Activated B cell treated with CpG ODN at 0.5 μM for 24 hours (primary cell): Measurements from ENCODE around the gene SHISA9. TPM values are rescaled to one million over a fixed set of nuclear protein-coding genes. Genes with fewer than 3 reads are reported as not detected.

Experiments
- ATAC-seq: fragments of 200-7000 bp; cut with Tn5 transposase; one replicate; pipeline ENCODE4 v1.10.0; 2021; ENCODE audit warnings: low read depth, mild to moderate bottlenecking, moderate library complexity
- CTCF ChIA-PET: fragments of 350-600 bp; sonication (Branson Sonifier 250); formaldehyde crosslinking; loops from one replicate; lab custom pipeline; 2021; ENCODE audit warnings: antibody characterized with exemption; lab: Charles Lee
- POLR2A ChIA-PET: fragments of 350-600 bp; sonication (Branson Sonifier 250); formaldehyde crosslinking; loops from one replicate; lab custom pipeline; 2021; ENCODE audit warnings: antibody characterized with exemption; lab: Charles Lee
- DNase-seq: peaks from one replicate; pipeline ENCODE4 v3.0.0; 2022
- H3K27ac Mint-ChIP-seq: one replicate; pipeline ENCODE4 v1.8.0; 2020; ENCODE audit warnings: mixed read lengths
- H3K27me3 Mint-ChIP-seq: one replicate; pipeline ENCODE4 v1.8.0; 2021; ENCODE audit warnings: mixed read lengths
- H3K36me3 Mint-ChIP-seq: one replicate; pipeline ENCODE4 v1.8.0; 2021; ENCODE audit warnings: low read depth, mixed read lengths
- H3K4me1 Mint-ChIP-seq: one replicate; pipeline ENCODE4 v1.8.0; 2021; ENCODE audit warnings: mixed read lengths
- H3K4me3 Mint-ChIP-seq: one replicate; pipeline ENCODE4 v1.8.0; 2020; ENCODE audit warnings: mild to moderate bottlenecking, mixed read lengths
- H3K9me3 Mint-ChIP-seq: one replicate; pipeline ENCODE4 v1.8.0; 2020; ENCODE audit warnings: mixed read lengths
- CTCF ChIP-seq: fragments of 200-600 bp; IDR thresholded peaks from one replicate; pipeline ENCODE4 v1.8.0; 2022; ENCODE audit warnings: antibody characterized with exemption, mild to moderate bottlenecking
- intact Hi-C: fragments of 100-400 bp; cut with micrococcal nuclease; formaldehyde crosslinking; loops from one replicate; pipeline ENCODE4 v1.15.1; 2024
- total RNA-seq: library from RNA; stranded (reverse); gene quantifications from 2 replicates; pipeline ENCODE4 v1.2.3, GENCODE V29; 2022

The SHISA9 gene
- total RNA-seq, 1 donor from 2014 or later = 0.07 TPM

- Mint-ChIP-seq H3K27me3 (peaks cover 4% of the 10 kb centered on the region), H3K27ac (no peak overlapping the region), H3K36me3 (no peaks in the 10 kb centered on the region), H3K9me3 (no peaks in the 10 kb centered on the region), H3K4me3 (no peak overlapping the region), H3K4me1 (no peaks in the 10 kb centered on the region)
- DNase-seq (no peak), ATAC-seq (no peak)
- ChIA-PET POLR2A (no interaction called here), CTCF (no interaction called here)
- intact Hi-C loops = no loop called here
- TF ChIP-seq CTCF = no peak
Observed at GRCh38 chr16:12942861-12943260, 41.5 kb downstream of the SHISA9 start.

GRCh38 chr16:12944300-12944699, 42.9 kb downstream of the SHISA9 start:
- intact Hi-C loops = no loop called here
- H3K4me3 Mint-ChIP-seq = no peak overlapping the region

GRCh38 chr16:12951392-12951791, 50.0 kb downstream of the SHISA9 start:
- DNase-seq (no peak), ATAC-seq (no peak)
- no peaks in the 10 kb centered on the region for H3K4me1 Mint-ChIP-seq
- ChIA-PET POLR2A (no interaction called here), CTCF (no interaction called here)
- H3K4me3 Mint-ChIP-seq = no peak overlapping the region
- no peak for TF ChIP-seq CTCF
- intact Hi-C loops = no loop called here
- H3K36me3 Mint-ChIP-seq = no peaks in the 10 kb centered on the region
- H3K9me3 Mint-ChIP-seq = peaks cover 5% of the 10 kb centered on the region
- H3K27ac Mint-ChIP-seq = no peak overlapping the region
- H3K27me3 Mint-ChIP-seq = no peaks in the 10 kb centered on the region

More at GRCh38 chr16:12944300-12944699, 42.9 kb downstream of the SHISA9 start:
- Mint-ChIP-seq H3K27me3 (peaks cover 4% of the 10 kb centered on the region), H3K36me3 (no peaks in the 10 kb centered on the region), H3K27ac (no peak overlapping the region), H3K9me3 (no peaks in the 10 kb centered on the region), H3K4me1 (no peaks in the 10 kb centered on the region)
- ChIA-PET POLR2A (no interaction called here), CTCF (no interaction called here)
- no peak for DNase-seq
- no peak for TF ChIP-seq CTCF
- no peak for ATAC-seq

- Mint-ChIP-seq H3K27me3 (no peaks in the 10 kb centered on the region), H3K4me3 (no peak overlapping the region), H3K36me3 (no peaks in the 10 kb centered on the region), H3K9me3 (peaks cover 6% of the 10 kb centered on the region), H3K27ac (no peak overlapping the region), H3K4me1 (no peaks in the 10 kb centered on the region)
- POLR2A ChIA-PET = no interaction called here
- intact Hi-C loops = no loop called here
- CTCF ChIA-PET = no interaction called here
- TF ChIP-seq CTCF = no peak
- no peak for DNase-seq
- ATAC-seq = no peak
Observed at GRCh38 chr16:12951976-12952375, 50.6 kb downstream of the SHISA9 start.

GRCh38 chr16:12958366-12958765, 57.0 kb downstream of the SHISA9 start:
- POLR2A ChIA-PET = no interaction called here
- Mint-ChIP-seq H3K27me3 (no peaks in the 10 kb centered on the region), H3K9me3 (peaks cover 8% of the 10 kb centered on the region), H3K36me3 (no peaks in the 10 kb centered on the region), H3K27ac (no peak overlapping the region), H3K4me1 (no peaks in the 10 kb centered on the region), H3K4me3 (no peak overlapping the region)
- ATAC-seq (no peak), DNase-seq (no peak)
- intact Hi-C loops = no loop called here
- TF ChIP-seq CTCF = no peak
- CTCF ChIA-PET = no interaction called here
